Lung (tissue), 12 donors: Measurements from ENCODE around the gene GJA5. TPM values are rescaled to one million over a fixed set of nuclear protein-coding genes. Genes with fewer than 3 reads are reported as not detected.

ENCODE experiments used
- ATAC-seq: fragments of 200-7000 bp; cut with Tn5 transposase; one replicate; pipeline ENCODE4 v1.9.1; 2020; ENCODE audit warnings: moderate number of reproducible peaks; ENCODE audit not compliant: insufficient read depth, low FRiP score
- DNase-seq, 3 donors: peaks; one replicate each; pipeline ENCODE4 v3.0.0-alpha.2; 2013 to 2017
- H3K27ac ChIP-seq, 2 donors: one replicate each; pipeline ENCODE4 v1.5.1; 2013; ENCODE audit warnings: mild to moderate bottlenecking in 2 of 2, moderate library complexity in 2 of 2, control low read depth in 1 of 2, inconsistent platforms in 1 of 2, low read depth in 1 of 2, low read length in 1 of 2
- H3K27me3 ChIP-seq, 3 donors: one replicate each; pipeline ENCODE4 v1.5.1; 2013; ENCODE audit warnings: low read length in 2 of 3; ENCODE audit not compliant: control insufficient read depth in 3 of 3, insufficient read depth in 3 of 3
- H3K36me3 ChIP-seq, 4 donors: one replicate each; pipeline ENCODE4 v1.5.1; 2013; ENCODE audit warnings: low read length in 4 of 4, mild to moderate bottlenecking in 1 of 4, moderate library complexity in 1 of 4; ENCODE audit not compliant: control insufficient read depth in 4 of 4, insufficient read depth in 4 of 4
- H3K4me1 ChIP-seq, 5 donors: one replicate each; pipeline ENCODE4 v1.5.1; 2013; ENCODE audit warnings: low read length in 5 of 5, mild to moderate bottlenecking in 2 of 5, moderate library complexity in 1 of 5; ENCODE audit not compliant: control insufficient read depth in 5 of 5, insufficient read depth in 5 of 5
- H3K4me3 ChIP-seq: one replicate; pipeline ENCODE4 v1.5.1; 2013; ENCODE audit warnings: mild to moderate bottlenecking, control low read depth, moderate library complexity
- H3K9ac ChIP-seq, 2 donors: one replicate each; pipeline ENCODE4 v1.5.1; 2013; ENCODE audit warnings: low read length in 2 of 2, control low read depth in 1 of 2; ENCODE audit not compliant: insufficient read depth in 1 of 2
- H3K9me3 ChIP-seq, 4 donors: one replicate each; pipeline ENCODE4 v1.5.1; 2013; ENCODE audit warnings: low read length in 3 of 4, mild to moderate bottlenecking in 1 of 4, moderate library complexity in 1 of 4; ENCODE audit not compliant: control insufficient read depth in 4 of 4, insufficient read depth in 3 of 4
- CTCF ChIP-seq: IDR thresholded peaks from 2 replicates; pipeline ENCODE4 v1.5.1; 2012; ENCODE audit warnings: mild to moderate bottlenecking; ENCODE audit errors: control extremely low read depth, extremely low read depth
- WGBS, 2 donors: extraction: QIAGEN DNeasy Blood & Tissue Kit; methylation state at CpG; one replicate each; pipeline ENCODE4 v1.1.7; 2013; 5-methylcytosine and 5-hydroxymethylcytosine counted together
- polyA plus RNA-seq, 2 donors: library from polyadenylated mRNA; stranded (reverse); fragments of 200-250 nt; gene quantifications; one replicate each; pipeline ENCODE4 v1.2.1, GENCODE V29; 2013
- total RNA-seq, 2 donors: library from RNA; depleted of rRNA in 1 of 2; stranded (reverse); fragments of >200 nt in 1 of 2; gene quantifications; one replicate each; pipeline ENCODE4 v1.2.1, GENCODE V29; 2014 to 2021
- donor health status: control.
- donor health status: control.
- donor health status: Bipolar disorder and iron deficiency.
- donor health status: healthy.
- donor health status: DM: yes; HTN: yes; CAD: no.

The GJA5 gene
- total and polyA plus RNA-seq, 4 donors = 7.7 to 38.3 (median 18.5) TPM

DNA sequence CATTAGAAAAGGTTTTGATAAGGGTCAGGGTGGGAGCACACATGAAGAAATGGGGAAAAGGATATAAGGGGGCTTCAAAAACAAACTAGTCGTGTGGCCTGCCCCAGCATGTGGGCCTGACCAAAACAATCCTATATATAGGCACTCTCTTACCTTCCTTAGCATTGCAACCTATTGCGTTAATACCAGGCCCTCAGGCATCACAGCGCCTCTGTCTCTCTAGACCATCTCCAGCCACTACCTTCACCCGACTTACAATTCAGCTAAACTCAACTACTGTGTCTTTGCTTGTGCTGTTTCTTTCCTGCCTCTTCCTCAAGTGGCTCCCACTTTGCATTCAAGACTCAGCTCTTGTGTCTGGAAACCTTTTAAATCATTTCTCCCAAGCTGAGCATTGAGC lies 47.0 kb upstream of the GJA5 start:
- 82 to 89% methylated on average over 4 of the region's 4 CpGs for WGBS, 2 donors
- ATAC-seq = no peak
- Histone ChIP-seq H3K27me3 (no peaks in the 10 kb centered on the region), H3K27ac (no peak overlapping the region), H3K4me3 (no peak overlapping the region), H3K9me3 (no peaks in the 10 kb centered on the region), H3K9ac (no peak overlapping the region), H3K4me1 (peaks cover 0 to 47% (median 11%) of the 10 kb centered on the region in 5 donors), H3K36me3 (no peaks in the 10 kb centered on the region)
- TF ChIP-seq CTCF = no peak
- no peak for DNase-seq

DNA sequence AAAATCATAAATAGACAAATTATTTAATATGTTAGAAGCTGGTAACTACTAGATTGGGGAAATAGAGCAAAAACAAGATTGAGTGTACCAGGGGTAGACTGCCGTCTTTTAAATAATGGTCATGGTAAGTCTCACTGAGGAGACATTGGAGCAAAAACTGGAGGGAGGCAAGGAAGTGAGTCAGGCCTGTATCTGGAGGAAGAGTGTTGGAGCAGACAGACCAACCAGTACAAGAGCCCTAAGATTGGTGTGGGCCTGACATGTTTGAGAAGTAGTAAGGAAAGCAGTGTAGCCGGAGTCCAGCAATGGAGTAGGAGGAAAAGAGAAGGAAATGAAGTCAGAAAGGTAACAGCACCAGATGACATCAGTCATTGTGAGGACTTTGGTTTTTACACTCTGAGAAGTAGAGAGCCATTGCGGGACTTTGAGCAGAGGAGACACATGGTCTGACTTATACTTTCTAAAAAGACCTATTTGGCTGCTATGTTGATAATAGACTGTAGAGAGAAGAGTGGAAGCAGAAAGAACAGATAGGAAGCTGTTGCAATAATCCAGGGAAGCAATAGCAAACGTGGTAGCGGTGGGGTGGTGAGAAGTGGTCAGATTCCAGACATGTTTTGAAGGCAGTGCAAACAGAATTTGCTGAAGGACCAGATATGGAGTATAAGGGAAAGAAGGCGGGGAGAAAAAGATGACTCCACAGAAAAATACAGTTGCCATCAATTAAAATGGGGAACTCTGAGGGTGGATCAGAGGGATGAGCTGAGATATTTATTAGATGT lies 44.7 kb upstream of the GJA5 start:
- no peak for DNase-seq
- Histone ChIP-seq H3K9ac (no peak overlapping the region), H3K36me3 (no peaks in the 10 kb centered on the region), H3K4me3 (no peak overlapping the region), H3K4me1 (peaks cover 0 to 30% (median 4%) of the 10 kb centered on the region in 5 donors), H3K9me3 (no peaks in the 10 kb centered on the region), H3K27ac (no peak overlapping the region), H3K27me3 (no peaks in the 10 kb centered on the region)
- ATAC-seq = no peak
- 67 to 76% methylated on average over 6 of the region's 6 CpGs for WGBS, 2 donors
- no peak for TF ChIP-seq CTCF

DNA sequence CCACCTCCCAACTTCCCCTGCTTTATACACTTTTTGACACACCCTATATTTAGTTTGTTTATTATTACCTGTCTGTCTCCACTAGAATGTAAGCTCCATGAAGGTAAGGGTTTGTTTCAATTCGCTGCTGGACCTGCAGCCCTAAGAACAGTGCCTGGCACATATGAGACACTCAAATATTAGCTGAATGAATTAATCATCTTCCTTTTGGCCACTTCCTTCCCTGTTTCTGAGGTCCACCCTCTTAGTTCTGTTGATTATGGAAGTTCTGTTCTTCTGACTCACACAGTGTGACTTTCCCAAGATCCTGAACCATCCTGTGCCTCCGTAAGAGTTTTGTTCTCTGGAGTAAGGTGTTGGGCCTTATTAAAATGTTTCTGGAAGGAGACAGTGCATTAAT lies 40.4 kb upstream of the GJA5 start:
- no peak overlapping the region for H3K27ac ChIP-seq
- H3K9me3 ChIP-seq = peaks cover 0 to 3% (median 0%) of the 10 kb centered on the region in 4 donors
- ATAC-seq (no peak), DNase-seq (no peak)
- no peak overlapping the region for H3K4me3 ChIP-seq
- no peak for TF ChIP-seq CTCF
- WGBS, 2 donors = 82% methylated on average over 2 of the region's 2 CpGs
- no peaks in the 10 kb centered on the region for H3K27me3 ChIP-seq
- H3K4me1 ChIP-seq = peaks cover 0 to 8% (median 0%) of the 10 kb centered on the region in 5 donors
- no peak overlapping the region for H3K9ac ChIP-seq
- H3K36me3 ChIP-seq = no peaks in the 10 kb centered on the region

- H3K4me1 ChIP-seq = peaks cover 0 to 8% (median 5%) of the 10 kb centered on the region in 5 donors
- DNase-seq (peak in 2 of 3 donors; percentile 37 to 49), ATAC-seq (no peak)
- no peak overlapping the region for H3K27ac ChIP-seq
- H3K9ac ChIP-seq = no peak overlapping the region
- H3K27me3 ChIP-seq = peaks cover 0 to 9% (median 0%) of the 10 kb centered on the region in 3 donors
- whole genome bisulfite sequencing, 2 donors = 72 to 93% methylated on average over 3 of the region's 3 CpGs
- H3K9me3 ChIP-seq = peaks cover 0 to 3% (median 0%) of the 10 kb centered on the region in 4 donors
- no peak for TF ChIP-seq CTCF
- no peak overlapping the region for H3K4me3 ChIP-seq
- no peaks in the 10 kb centered on the region for H3K36me3 ChIP-seq
Measured at GRCh38 chr1:147798731-147799130, 38.3 kb upstream of the GJA5 start.
